GM19452 (cell line): ENCODE measurements around the gene ATP8B2.
"Not testable (repeated sequence)": the region's sequence is repeated elsewhere in the genome, so short reads cannot be mapped to it uniquely, and the experiment has no call there.

Experiments used
- ATAC-seq: cut with Tn5 transposase; IDR thresholded peaks from one replicate; pipeline ENCODE4 v1.9.1; 2021; ENCODE audit not compliant: unreplicated experiment

The ATP8B2 gene

GRCh38 chr1:154346276-154346917, 21.1 kb downstream of the ATP8B2 start:
- no peak for ATAC-seq

DNA sequence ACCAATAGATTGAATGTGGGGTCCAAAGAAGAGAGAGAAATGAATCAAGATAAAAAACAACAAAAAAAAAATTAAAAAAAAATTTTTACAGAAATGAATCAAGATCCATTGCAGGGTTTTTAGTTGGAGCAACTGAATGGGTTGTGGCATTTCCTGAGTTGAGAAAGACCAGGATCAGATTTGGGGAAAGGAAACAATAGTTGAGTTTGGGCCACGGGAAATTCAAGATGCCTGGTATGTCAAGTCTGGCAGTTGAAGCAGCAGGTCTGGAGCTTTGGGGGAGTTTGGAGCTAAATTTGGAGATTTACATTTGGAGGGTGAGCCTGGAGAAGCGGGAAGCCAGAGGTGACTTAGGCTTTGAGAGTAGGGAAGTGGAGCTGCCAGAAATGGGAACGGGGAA, 22.6 kb downstream of the ATP8B2 start:
- no peak for ATAC-seq

DNA sequence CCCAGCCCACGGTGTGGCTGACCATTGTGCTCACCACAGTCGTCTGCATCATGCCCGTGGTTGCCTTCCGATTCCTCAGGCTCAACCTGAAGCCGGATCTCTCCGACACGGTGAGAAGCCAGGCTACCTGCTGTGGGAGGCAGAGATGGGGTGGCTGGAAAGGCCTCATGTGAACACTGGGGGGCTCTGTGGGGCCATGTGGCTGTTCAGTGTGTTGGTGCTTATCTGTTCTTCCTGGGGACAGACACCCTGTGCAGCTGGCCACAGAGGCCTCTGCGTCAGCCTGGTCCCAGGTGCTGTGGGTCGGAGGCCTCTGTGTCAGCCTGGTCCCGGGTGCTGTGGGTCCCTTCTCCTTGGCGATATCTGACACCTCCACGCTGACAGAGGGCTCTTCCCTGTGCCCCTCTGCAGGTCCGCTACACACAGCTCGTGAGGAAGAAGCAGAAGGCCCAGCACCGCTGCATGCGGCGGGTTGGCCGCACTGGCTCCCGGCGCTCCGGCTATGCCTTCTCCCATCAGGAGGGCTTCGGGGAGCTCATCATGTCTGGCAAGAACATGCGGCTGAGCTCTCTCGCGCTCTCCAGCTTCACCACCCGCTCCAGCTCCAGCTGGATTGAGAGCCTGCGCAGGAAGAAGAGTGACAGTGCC, 23.2 kb downstream of the ATP8B2 start:
- no peak for ATAC-seq

DNA sequence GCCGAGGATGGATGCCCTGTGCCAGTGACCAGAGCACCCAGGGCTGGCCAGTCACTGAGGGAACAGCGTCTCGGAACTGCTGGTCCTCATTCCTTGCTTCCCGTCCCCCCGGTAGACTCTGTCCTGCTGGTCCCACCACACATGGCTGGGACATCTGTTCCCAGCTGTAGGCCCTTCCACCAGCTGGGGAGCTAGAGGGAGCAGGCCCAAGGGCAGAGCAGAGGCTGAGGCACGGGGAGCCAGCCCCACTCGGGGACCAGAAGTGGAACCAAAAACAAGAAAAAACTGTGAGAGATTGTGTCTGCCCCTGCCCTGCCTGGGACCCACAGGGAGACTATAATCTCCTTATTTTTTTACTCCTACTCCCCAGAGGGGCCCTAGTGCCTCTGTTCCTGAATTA, 23.8 kb downstream of the ATP8B2 start:
- no peak for ATAC-seq

GRCh38 chr1:154350383-154350782, 25.1 kb downstream of the ATP8B2 start:
- no peak for ATAC-seq

- ATAC-seq, result no peak
Observed at GRCh38 chr1:154351363-154352068, 26.2 kb downstream of the ATP8B2 start.

DNA sequence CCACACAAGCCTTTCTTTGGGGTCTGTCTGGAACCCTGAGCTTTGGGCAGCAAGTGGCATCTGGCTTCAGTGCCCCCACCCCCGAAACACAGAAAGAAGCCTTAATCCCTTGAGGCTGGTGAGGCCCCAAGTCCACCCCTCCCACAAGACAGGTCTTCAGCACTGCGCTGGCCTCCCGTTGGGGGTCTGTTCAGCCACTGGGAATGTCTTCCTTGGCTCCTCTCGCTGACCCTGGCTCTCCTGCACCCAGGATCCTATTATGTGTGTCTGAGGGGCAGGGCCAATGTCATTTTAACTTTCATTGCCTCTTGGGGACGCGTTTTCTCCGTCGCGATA, 26.9 kb downstream of the ATP8B2 start:
- no peak for ATAC-seq

DNA sequence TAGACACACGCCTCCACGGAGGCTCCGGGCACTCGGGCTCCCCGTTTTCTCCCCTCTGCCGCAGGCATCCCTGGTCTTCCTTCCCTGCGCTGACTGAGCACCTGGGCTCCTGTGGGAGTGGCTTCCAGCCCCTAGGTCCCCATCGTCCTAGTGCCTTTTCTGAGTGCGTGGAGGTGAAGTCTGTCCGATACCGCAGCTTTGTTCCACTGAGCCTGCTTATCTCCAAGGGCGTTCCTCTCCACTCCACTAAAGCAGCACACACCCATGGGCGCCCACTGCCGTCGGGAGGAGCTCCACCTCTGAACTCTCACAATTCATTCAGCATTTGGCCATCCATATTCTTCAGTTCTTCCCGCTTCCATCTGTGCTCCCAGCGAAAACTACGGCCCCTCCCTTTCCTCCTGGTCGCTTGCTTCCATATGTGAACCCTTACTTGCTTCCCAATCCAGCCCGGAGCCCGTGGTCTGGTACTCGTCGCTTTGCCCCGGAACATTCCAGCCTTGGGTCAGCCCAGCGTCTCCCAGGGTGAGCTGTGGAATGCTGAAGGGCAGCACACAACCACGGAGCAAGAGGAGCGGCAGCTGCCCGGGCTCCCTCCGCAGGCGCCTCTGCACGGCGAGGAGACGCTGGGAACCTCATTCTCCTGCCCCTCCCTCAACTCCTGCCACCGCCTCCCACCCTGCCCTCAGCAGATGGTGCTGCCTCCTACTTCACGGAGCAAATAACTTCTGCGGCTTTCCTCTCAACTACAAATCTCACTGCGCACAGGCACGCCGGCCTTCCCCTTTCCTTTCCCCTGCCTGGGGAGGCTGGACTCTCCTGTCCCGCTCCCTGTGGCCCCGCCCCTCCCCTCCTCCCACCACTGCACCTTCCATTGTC, 27.5 kb downstream of the ATP8B2 start:
- ATAC-seq, result no peak

- ATAC-seq, result no peak
Observed at GRCh38 chr1:154353460-154353904, 28.2 kb downstream of the ATP8B2 start.

DNA sequence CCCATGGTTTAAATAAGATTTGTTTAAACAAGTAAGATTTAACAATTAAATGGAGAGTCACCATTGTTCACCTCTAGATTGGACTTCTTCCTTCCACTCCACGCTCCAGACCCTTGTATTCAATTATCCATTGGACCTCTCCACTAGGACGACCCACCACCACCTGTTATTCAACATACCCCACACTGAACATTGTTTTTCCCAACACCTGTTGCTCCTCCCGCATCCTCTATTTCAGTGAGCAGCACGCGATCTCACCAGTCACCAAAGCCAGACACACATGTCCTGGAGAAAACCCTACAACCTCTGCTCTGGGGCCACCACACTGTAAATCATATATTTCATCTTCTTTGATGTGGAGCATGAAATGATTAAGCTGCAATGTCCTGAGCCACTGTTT, 28.6 kb downstream of the ATP8B2 start:
- no peak for ATAC-seq

DNA sequence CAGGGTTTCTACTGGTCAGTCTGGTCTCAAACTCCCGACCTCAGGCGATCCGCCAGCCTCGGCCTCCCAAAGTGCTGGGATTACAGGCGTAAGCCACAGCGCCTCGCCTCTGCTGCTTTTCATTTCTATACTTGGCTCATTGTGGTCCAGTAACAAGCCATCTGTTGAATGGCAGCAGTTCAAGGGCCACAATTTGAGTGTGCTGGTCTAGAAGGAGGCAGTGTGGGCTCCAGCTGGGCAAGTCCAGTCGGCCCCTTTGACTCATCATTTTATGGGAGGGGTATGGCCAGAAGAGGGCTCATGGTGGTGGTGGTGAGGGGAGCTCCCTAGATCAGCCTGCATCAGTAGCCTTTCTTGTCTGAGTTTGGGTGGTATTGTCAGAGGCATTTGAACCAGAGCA, 33.2 kb downstream of the ATP8B2 start:
- no peak for ATAC-seq

DNA sequence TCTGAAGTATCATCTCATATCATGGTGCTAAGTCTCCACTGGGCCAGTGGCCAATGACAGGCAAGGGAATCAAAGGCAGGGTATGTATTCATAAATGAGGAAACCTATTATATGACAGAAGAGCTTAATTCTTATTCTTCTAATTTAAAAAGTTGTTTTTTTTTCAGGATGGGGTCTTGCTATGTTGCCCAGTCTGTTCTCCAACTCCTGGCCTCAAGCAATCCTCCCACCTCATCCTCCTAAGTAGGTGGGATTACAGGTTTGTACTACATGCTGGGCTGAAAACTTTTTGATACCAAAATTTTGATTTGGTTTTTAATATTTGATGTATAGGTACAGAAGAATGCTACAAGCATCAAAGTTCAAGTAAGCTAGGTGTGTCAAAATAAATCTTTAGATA, 35.0 kb downstream of the ATP8B2 start:
- no peak for ATAC-seq

DNA sequence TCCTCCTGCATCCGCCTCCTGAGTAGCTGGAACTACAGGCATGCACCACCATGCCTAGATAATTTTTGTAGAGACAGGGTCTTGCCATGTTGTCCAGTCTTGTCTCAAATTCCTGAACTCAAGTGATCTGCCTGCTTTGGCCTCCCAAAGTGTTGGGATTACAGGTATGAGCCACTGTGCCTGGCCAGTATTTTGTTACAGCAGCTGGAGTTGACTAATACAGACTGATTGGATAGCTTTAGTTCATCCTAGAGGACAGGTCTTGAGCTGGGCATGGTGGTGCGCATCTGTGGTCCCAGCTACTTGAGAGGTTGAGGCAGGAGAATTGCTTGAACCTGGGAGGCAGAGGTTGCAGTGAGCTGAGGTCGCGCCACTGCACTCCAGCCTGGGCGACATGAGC, 35.6 kb downstream of the ATP8B2 start:
- ATAC-seq, result not testable (repeated sequence)

- ATAC-seq, result no peak
Observed at GRCh38 chr1:154361357-154361756, 36.0 kb downstream of the ATP8B2 start.

- no peak for ATAC-seq
Observed at GRCh38 chr1:154371436-154371835, 46.1 kb downstream of the ATP8B2 start.

GRCh38 chr1:154373777-154374357, 48.5 kb downstream of the ATP8B2 start:
- ATAC-seq, result not testable (repeated sequence)

DNA sequence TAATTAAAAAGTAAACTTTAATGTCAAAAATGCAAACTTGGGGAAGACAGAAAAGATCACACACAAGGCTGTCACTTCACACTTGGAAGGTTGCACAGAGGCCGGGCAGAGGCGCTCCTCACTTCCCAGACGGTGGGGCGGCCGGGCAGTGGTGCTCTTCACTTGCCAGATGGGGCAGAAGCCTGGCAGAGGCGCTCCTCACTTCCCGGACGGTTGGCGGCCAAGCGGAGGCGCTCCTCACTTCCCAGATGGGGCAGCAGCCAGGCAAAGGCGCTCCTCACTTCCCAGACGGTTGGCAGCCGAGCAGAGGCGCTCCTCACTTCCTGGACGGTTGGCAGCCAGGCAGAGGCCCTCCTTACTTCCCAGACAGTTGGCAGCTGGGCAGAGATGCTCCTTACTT, 54.0 kb downstream of the ATP8B2 start:
- no peak for ATAC-seq

DNA sequence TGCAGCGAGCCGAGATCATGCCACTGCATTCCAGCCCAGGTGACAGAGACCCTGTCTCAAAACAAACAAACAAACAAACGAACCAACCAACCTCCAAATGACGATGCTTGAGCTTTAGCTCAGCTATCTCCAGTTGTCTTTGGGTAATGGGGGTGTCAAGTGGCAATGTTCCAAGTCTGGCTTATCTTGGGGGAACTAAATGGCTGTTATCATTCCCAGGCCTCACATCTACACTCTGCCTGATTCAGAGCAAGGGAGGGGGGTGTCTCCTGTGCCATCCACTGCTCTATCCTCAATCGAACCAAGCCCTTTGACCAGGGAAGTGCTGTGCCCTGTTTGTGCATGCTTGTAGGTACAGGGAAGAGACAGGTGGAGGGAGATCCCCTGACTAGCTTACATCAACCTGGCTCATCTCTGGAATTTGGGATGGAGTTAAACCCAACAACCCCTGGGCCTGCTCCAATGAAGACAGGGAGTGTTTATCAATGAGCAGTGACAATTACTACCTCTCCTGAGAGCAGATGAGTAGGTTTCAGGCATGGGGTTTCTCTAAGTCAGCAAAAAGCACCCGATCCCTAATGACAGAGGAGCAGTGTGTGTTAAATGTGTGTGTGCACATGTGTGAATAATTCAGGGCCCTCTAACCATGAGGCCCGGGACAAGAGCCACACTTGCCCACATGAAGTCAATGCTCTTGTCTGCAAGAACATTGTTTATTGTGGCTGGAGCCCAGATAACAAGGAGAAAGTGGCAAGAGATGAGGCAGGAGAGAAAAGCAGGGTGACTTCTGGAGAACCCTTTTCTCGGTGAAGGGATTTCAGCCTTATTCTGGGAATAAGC, 59.5 kb downstream of the ATP8B2 start:
- ATAC-seq, result no peak

DNA sequence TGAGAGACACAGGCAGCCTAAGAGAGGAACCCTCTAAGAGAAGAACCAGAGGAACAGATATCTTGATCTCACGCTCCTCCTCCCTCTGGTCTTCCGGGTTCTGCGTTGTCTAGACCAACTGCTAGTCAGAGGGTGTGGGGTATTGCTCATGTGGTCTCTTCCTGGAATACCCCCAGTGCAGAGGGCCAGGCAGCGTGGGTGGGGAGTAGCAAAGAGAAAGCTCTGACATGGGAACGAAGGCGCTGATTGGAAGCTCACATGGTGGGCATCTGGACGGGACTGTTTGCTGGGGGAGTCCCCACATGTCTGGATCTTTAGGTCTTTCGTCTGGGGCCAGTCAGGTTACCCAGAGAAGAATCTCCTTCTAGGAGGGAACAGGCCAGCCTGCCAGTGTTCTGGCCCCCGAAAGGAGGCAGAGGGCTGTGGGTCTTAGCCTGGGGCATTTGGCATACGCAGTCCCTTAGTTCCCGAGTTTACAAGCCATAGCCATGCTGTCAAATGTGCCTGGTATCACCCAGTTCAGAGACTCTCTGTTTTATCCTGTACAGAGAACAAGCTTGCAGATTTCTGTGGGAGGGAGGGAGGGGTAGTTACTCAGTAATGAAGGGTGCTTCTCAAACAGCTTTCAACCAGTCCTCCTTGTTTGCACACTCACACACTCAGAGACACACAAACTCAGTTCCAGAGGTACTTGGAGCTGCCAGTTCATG, 61.5 kb downstream of the ATP8B2 start:
- peak; percentile 78 for ATAC-seq
